Astrocyte of the cerebellum (primary cell): ENCODE measurements around the gene AFF3.

Source experiments
- DNase-seq: peaks from one replicate; pipeline ENCODE4 v3.0.0-alpha.2; 2011; ENCODE audit warnings: low read depth
- H3K4me3 ChIP-seq: 2 replicates; pipeline ENCODE4 v1.5.1; 2011; ENCODE audit warnings: mild to moderate bottlenecking, low read depth, low read length, moderate library complexity
- in situ Hi-C: cut with HindIII; loops from 2 replicates; pipeline ENCODE4 v1.10.0; 2017; ENCODE audit warnings: low sequenced_read_pairs
- TF ChIP-seq, protein P1 (sequence below): IDR thresholded peaks from 2 replicates; pipeline ENCODE4 v1.5.1; 2012; ENCODE audit warnings: low read length, low read depth, moderate library complexity, mild to moderate bottlenecking; ENCODE audit errors: missing control alignments

Gene AFF3

DNA sequence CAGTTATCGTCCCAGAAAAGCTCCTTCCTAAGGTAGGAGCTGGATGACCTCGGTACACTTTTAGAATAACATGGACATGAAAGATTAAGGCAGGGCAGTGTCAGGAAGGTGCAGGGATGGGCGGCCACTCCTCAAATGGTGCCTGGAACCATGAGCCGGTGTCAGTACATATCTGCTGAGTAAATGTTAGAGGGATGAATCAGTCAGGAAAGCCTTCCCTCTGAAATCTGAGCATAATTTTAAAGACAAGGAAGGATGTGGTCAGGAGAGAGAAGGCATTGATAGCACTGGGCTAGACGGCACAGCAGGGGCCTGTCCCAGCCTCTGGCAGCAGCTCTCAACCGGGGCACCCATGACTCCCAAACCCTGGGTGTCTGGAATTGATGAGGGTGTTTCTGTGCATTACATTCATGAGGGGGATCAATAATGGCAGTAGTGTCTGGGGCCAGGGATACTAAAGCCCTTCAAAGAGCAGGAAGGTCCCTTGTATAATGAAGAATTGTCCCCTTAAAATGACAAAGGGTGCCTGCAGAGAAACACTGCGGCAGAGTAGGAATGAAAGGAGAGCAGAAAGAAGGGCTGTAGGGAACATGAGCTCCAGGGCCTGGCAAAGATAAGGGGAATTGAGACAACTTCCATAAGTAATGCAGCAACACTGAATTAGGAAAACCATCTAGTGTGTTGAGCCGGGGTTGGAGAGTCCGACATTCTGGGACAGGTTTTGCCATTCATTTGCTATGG, 490.3 kb downstream of the AFF3 start:
- no peak overlapping the region for H3K4me3 ChIP-seq
- TF ChIP-seq, protein P1, sequence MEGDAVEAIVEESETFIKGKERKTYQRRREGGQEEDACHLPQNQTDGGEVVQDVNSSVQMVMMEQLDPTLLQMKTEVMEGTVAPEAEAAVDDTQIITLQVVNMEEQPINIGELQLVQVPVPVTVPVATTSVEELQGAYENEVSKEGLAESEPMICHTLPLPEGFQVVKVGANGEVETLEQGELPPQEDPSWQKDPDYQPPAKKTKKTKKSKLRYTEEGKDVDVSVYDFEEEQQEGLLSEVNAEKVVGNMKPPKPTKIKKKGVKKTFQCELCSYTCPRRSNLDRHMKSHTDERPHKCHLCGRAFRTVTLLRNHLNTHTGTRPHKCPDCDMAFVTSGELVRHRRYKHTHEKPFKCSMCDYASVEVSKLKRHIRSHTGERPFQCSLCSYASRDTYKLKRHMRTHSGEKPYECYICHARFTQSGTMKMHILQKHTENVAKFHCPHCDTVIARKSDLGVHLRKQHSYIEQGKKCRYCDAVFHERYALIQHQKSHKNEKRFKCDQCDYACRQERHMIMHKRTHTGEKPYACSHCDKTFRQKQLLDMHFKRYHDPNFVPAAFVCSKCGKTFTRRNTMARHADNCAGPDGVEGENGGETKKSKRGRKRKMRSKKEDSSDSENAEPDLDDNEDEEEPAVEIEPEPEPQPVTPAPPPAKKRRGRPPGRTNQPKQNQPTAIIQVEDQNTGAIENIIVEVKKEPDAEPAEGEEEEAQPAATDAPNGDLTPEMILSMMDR, result no peak
- in situ Hi-C loops, result no loop called here
- no peak for DNase-seq

DNA sequence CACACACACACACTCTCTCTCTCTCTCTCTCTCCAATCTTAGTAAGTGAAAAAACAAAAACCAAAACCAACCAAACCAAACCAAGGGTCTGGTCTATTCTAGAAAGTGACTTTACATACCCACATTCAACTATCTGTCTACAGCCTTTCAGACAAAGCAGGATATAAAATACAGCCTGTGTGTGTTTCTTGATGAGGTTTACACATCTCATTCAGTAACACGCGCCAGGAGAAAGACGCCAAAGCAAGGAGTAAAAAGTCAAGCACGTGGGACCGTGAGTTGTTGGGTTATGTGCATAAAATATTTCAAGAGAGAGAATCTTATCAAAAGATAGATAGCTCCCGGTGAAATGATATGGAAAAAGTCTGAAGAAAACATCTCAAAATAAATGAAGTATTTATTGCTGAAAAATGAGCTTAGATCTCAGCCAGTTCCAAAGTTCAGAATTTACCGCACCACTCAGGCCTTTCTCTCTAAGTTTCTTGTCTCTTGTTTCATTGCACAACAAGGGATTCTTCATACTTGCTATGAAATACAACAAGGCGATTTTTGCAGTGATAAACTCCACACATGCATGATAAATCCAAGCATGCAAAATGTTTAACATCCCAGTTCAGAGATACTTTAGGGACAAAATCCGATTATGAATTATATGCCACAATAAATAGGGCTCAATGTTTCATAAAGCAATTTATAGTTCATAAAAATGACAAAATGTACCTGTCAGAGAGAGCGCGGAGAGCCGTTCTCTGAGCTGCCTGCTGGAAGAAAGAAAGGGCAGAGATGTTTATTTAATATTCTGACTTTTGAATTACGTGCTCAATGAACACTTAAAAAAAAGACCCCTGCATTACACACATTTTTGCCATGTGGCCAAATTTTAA, 493.2 kb downstream of the AFF3 start:
- TF ChIP-seq, protein P1, result no peak
- no peak for DNase-seq
- in situ Hi-C loops, result no loop called here
- H3K4me3 ChIP-seq, result no peak overlapping the region

DNA sequence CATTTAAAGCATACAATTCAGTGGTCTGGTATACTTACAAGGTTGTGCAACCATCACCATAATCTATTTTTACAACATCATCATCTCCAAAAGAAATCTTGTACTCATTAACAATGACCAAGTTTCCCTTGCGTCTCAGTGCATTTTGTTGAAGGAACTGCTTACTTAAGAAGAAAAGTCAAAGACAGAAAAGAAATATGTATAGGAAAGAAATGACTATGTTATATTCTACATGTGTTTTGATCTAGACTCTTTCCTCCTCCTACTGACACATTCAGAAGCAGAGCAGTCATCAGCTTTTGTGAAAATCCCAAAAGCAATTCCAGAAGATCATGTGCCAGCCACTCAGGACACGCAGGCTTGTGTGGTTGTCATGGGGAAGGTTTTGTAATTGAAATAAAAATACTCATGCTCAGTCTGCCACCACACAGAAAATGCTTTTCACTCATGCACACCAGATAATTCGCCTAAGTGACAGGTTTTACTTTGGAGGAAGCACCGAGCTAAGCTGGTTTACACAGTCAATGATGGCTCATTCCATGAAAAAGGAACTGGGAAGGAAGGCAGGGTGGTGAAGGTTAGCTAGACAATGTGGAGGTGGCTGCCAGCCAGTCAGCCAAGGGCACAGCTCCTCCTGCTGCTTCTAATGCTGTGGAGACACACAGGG, 494.1 kb downstream of the AFF3 start:
- DNase-seq, result no peak
- TF ChIP-seq, protein P1, result no peak

DNA sequence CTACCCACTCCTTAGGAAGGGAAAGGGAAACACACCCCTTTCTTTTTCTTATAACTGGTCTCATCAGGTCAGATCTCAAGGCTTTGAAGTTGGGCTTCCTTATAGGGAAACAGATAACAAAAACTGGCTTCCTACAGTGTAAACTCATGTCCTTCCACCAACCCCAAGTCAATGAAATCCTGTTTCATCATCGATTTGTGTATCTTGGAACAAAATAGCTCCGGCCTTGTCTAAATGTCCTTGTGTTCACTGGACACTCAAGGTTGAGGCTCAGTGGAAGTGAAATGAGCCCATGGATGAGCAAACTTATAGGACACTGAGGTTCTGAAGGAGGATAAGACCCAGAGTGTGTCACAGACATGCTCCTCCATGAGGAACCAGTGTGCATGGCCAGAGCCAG, 496.4 kb downstream of the AFF3 start:
- DNase-seq, result no peak
- in situ Hi-C loops, result no loop called here
- TF ChIP-seq, protein P1, result no peak
- H3K4me3 ChIP-seq, result no peak overlapping the region

More for the DNA sequence above, 494.1 kb downstream of the AFF3 start:
- H3K4me3 ChIP-seq, result no peak overlapping the region
- in situ Hi-C loops, result no loop called here

DNA sequence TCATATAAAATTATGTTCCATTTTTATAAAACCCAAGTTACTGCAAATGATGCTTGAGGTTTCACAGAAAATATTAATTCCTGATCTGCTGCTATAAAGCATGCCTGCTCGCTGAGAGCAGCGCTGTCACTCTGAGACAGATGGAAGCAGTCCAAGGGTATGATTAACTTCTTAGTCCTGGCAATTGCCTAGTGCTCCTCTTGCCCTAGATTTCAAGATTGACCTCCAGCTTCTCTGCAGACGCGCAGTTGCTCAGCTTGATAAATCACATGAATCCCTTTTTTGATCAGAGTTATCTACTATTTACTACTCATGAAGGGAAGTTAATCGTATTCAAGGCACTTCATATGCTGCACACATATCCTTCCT, 498.0 kb downstream of the AFF3 start:
- DNase-seq, result no peak
- TF ChIP-seq, protein P1, result no peak
- in situ Hi-C loops, result no loop called here
- no peak overlapping the region for H3K4me3 ChIP-seq

DNA sequence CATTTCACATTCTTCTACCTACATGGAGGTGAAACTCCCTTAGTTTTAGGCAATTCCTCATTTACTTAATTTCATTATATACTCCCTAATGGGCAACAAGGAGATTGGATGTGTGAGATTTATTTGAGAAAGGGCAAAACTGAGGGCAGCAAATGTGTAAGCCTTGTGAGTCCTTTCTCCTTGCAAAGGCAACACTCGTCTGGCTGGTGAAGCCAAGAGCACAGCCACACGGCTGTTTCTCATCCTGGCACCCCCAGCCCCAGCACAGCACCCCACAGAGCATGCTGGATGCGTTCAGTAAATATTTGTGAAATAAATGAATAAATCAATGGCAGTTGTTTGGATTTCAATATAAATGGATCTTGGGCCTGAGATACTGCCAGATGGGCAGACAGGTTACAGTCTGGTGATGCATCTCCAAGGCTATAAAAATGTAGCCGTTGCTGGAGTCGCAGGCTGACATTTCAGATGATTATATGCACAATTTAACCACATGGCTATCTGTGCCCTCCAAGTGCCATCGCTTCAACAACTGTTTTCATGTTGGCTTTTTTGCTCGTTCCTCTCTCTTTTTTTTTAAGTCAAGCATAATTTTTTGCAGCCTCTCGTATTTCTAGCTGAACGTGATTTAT, 498.5 kb downstream of the AFF3 start:
- no peak for DNase-seq
- in situ Hi-C loops, result no loop called here
- TF ChIP-seq, protein P1, result no peak
- H3K4me3 ChIP-seq, result no peak overlapping the region
